Gastrocnemius medialis (tissue), 4 donors: ENCODE measurements around the gene CLASP1. TPM values are rescaled to one million over a fixed set of nuclear protein-coding genes. Genes with fewer than 3 reads are reported as not detected.

ENCODE experiments used
- ATAC-seq, 2 donors: fragments of 150-250 bp; one replicate each; pipeline ENCODE4 v1.9.1; 2016
- DNase-seq, 2 donors: peaks; one replicate each; pipeline ENCODE4 v3.0.0-alpha.2; 2019
- H3K27ac ChIP-seq, 4 donors: fragments of 200-600 bp; sonication (generic); 1 replicate in 1 of 4; 2 replicates in 3 of 4; pipeline ENCODE4 v1.5.1; 2016 to 2018; ENCODE audit warnings: mild to moderate bottlenecking in 2 of 4, moderate library complexity in 1 of 4
- H3K27me3 ChIP-seq, 3 donors: fragments of 200-600 bp; sonication (generic) in 2 of 3; 1 replicate in 1 of 3; 2 replicates in 2 of 3; pipeline versions ENCODE4 v1.5.1 to v1.6.0; 2016 to 2019; ENCODE audit warnings: mild to moderate bottlenecking in 1 of 3, moderate library complexity in 1 of 3
- H3K36me3 ChIP-seq, 2 donors: fragments of 200-600 bp; sonication (generic) in 1 of 2; one replicate each; pipeline ENCODE4 v1.5.1; 2017 to 2018
- H3K4me1 ChIP-seq, 2 donors: fragments of 200-600 bp; sonication (generic) in 1 of 2; one replicate each; pipeline ENCODE4 v1.5.1; 2016 to 2017; ENCODE audit warnings: mild to moderate bottlenecking in 2 of 2
- H3K4me3 ChIP-seq, 4 donors: fragments of 200-600 bp; sonication (generic) in 3 of 4; 1 replicate in 1 of 4; 2 replicates in 3 of 4; pipeline ENCODE4 v1.5.1; 2016 to 2019; ENCODE audit warnings: mild to moderate bottlenecking in 2 of 4
- H3K9me3 ChIP-seq, 3 donors: fragments of 200-600 bp; sonication (generic) in 2 of 3; 1 replicate in 1 of 3; 2 replicates in 2 of 3; pipeline ENCODE4 v1.5.1; 2016 to 2019
- CTCF ChIP-seq, 5 experiments: fragments of 450-650 bp in 3 of 5; fragments of 200-600 bp in 2 of 5; sonication (generic) in 2 of 5; IDR thresholded peaks in 4 of 5; conservative IDR thresholded peaks in 1 of 5; 1 replicate in 4 of 5; 2 replicates in 1 of 5; pipeline ENCODE4 v1.5.1; 2016 to 2019; ENCODE audit warnings: antibody characterized with exemption in 5 of 5, mild to moderate bottlenecking in 3 of 5, moderate library complexity in 3 of 5
- POLR2A ChIP-seq, 2 donors: fragments of 450-650 bp; IDR thresholded peaks; one replicate each; pipeline ENCODE4 v1.6.1; 2017; ENCODE audit warnings: antibody characterized with exemption in 2 of 2, mild to moderate bottlenecking in 2 of 2, moderate library complexity in 2 of 2
- in situ Hi-C, 4 donors: fragments of 200-750 bp; cut with MboI; loops; one replicate each; pipeline versions ENCODE4 v1.15.0 to v1.8.0; 2017; ENCODE audit warnings: low sequenced_read_pairs in 4 of 4
- intact Hi-C: fragments of 100-400 bp; cut with DNase I; formaldehyde crosslinking; loops from one replicate; pipeline ENCODE4 v1.15.1; 2023; ENCODE audit warnings: low total_unique reads
- total RNA-seq, 4 donors: library from RNA; depleted of rRNA; stranded (reverse); fragments of >200 nt; gene quantifications; one replicate each; pipeline versions ENCODE4 v1.1.0 to v1.2.3, GENCODE V29; 2016

CLASP1 gene
- total RNA-seq, 4 donors from 2014 or later: 50.1 to 73.9 (median 61.4) TPM

GRCh38 chr2:121475811-121476571 lies 173.3 kb downstream of the CLASP1 start:
- H3K4me1 ChIP-seq: peaks cover 76 to 79% of the 10 kb centered on the region in 2 donors
- H3K36me3 ChIP-seq: no peaks in the 10 kb centered on the region
- ATAC-seq: no peak
- peak overlapping the region in 3 of 4 donors; percentile 9 to 22 (median 12) for H3K27ac ChIP-seq
- DNase-seq: no peak
- no peaks in the 10 kb centered on the region for H3K27me3 ChIP-seq
- no peak overlapping the region for H3K4me3 ChIP-seq
- in situ Hi-C loops (no loop called here), intact Hi-C loops (no loop called here)
- TF ChIP-seq CTCF (IDR thresholded peaks at IDR 0.05 in 4 of 5, conservative IDR thresholded peaks at IDR 0.05 in 1 of 5) (no peak), POLR2A (IDR thresholded peaks at IDR 0.05) (no peak)
- H3K9me3 ChIP-seq: no peaks in the 10 kb centered on the region

- Histone ChIP-seq H3K27ac (no peak overlapping the region), H3K9me3 (no peaks in the 10 kb centered on the region), H3K4me3 (no peak overlapping the region), H3K4me1 (peaks cover 54 to 58% of the 10 kb centered on the region in 2 donors), H3K36me3 (peaks cover 0 to 16% of the 10 kb centered on the region in 2 donors), H3K27me3 (no peaks in the 10 kb centered on the region)
- TF ChIP-seq CTCF (IDR thresholded peaks at IDR 0.05 in 4 of 5, conservative IDR thresholded peaks at IDR 0.05 in 1 of 5) (no peak), POLR2A (IDR thresholded peaks at IDR 0.05) (no peak)
- DNase-seq (no peak), ATAC-seq (no peak)
- intact Hi-C loops (no loop called here), in situ Hi-C loops (no loop called here)
Measured at GRCh38 chr2:121473512-121473911, 175.8 kb downstream of the CLASP1 start.

GRCh38 chr2:121472470-121472993 lies 176.7 kb downstream of the CLASP1 start:
- ATAC-seq: no peak
- Histone ChIP-seq H3K4me3 (no peak overlapping the region), H3K27ac (peak overlapping the region in 1 of 4 donors; percentile 7), H3K27me3 (no peaks in the 10 kb centered on the region), H3K4me1 (peaks cover 46 to 51% of the 10 kb centered on the region in 2 donors), H3K9me3 (no peaks in the 10 kb centered on the region), H3K36me3 (peaks cover 0 to 25% of the 10 kb centered on the region in 2 donors)
- in situ Hi-C loops (no loop called here), intact Hi-C loops (no loop called here)
- TF ChIP-seq CTCF (IDR thresholded peaks at IDR 0.05 in 4 of 5, conservative IDR thresholded peaks at IDR 0.05 in 1 of 5) (no peak), POLR2A (IDR thresholded peaks at IDR 0.05) (no peak)
- no peak for DNase-seq

GRCh38 chr2:121471532-121472469 lies 177.5 kb downstream of the CLASP1 start:
- intact Hi-C loops: no loop called here
- TF ChIP-seq POLR2A (IDR thresholded peaks at IDR 0.05) (no peak), CTCF (IDR thresholded peaks at IDR 0.05 in 4 of 5, conservative IDR thresholded peaks at IDR 0.05 in 1 of 5) (no peak)
- in situ Hi-C loops: no loop called here
- H3K4me3 ChIP-seq: no peak overlapping the region
- H3K27ac ChIP-seq: no peak overlapping the region
- H3K36me3 ChIP-seq: peaks cover 0 to 33% of the 10 kb centered on the region in 2 donors
- H3K27me3 ChIP-seq: no peaks in the 10 kb centered on the region
- no peaks in the 10 kb centered on the region for H3K9me3 ChIP-seq
- ATAC-seq: no peak
- DNase-seq: no peak
- H3K4me1 ChIP-seq: peaks cover 39 to 44% of the 10 kb centered on the region in 2 donors
